ENCODE data around the gene TBC1D9B. TPM values are rescaled to one million over a fixed set of nuclear protein-coding genes. Genes with fewer than 3 reads are reported as not detected.
A peak's percentile ranks its signal among the peaks of the same experiment; 100 is the strongest.

The TBC1D9B gene
- total RNA-seq, 4 donors from 2014 or later: 115 to 210 (median 168) TPM

- Histone ChIP-seq H3K4me1 (peaks cover 0 to 51% (median 8%) of the 10 kb centered on the region in 4 donors), H3K27ac (no peak overlapping the region), H3K27me3 (no peaks in the 10 kb centered on the region), H3K36me3 (peaks cover 12 to 97% (median 50%) of the 10 kb centered on the region in 3 donors), H3K9me3 (no peaks in the 10 kb centered on the region), H3K4me3 (no peak overlapping the region)
- DNase-seq (ENCODE audit: low spot score in 2 of 2): no peak
- no peak for TF ChIP-seq CTCF (IDR thresholded peaks at IDR 0.05)
- no peak for TF ChIP-seq EP300 (IDR thresholded peaks at IDR 0.05)
- TF ChIP-seq POLR2A (IDR thresholded peaks at IDR 0.05): no peak
- WGBS, 2 donors: 92 to 93% methylated on average over 20 of the region's 20 CpGs
These were observed 75.5 kb downstream of the TBC1D9B start for GRCh38 chr5:179832039-179832745.

- DNase-seq (ENCODE audit: low spot score in 2 of 2): no peak
- WGBS, 2 donors: 98% methylated on average over 7 of the region's 7 CpGs
- H3K27ac ChIP-seq: no peak overlapping the region
- no peak for TF ChIP-seq POLR2A (IDR thresholded peaks at IDR 0.05)
- no peak for TF ChIP-seq CTCF (IDR thresholded peaks at IDR 0.05)
- H3K4me1 ChIP-seq: peaks cover 0 to 51% (median 2%) of the 10 kb centered on the region in 4 donors
- peaks cover 12 to 97% (median 42%) of the 10 kb centered on the region in 3 donors for H3K36me3 ChIP-seq
- H3K27me3 ChIP-seq: no peaks in the 10 kb centered on the region
- H3K4me3 ChIP-seq: no peak overlapping the region
- no peaks in the 10 kb centered on the region for H3K9me3 ChIP-seq
These were observed 76.8 kb downstream of the TBC1D9B start for GRCh38 chr5:179830818-179831468.

GRCh38 chr5:179829732-179830435 is 77.8 kb downstream of the TBC1D9B start:
- Histone ChIP-seq H3K27ac (peak overlapping the region in 1 of 4 donors; percentile 18), H3K4me1 (peaks cover 0 to 60% (median 4%) of the 10 kb centered on the region in 4 donors), H3K4me3 (no peak overlapping the region), H3K36me3 (peaks cover 17 to 97% (median 48%) of the 10 kb centered on the region in 3 donors), H3K9me3 (no peaks in the 10 kb centered on the region), H3K27me3 (no peaks in the 10 kb centered on the region)
- 82% methylated on average over 7 of the region's 7 CpGs for WGBS, 2 donors
- TF ChIP-seq CTCF (IDR thresholded peaks at IDR 0.05): no peak
- no peak for TF ChIP-seq POLR2A (IDR thresholded peaks at IDR 0.05)
- TF ChIP-seq EP300 (IDR thresholded peaks at IDR 0.05): no peak
- DNase-seq (ENCODE audit: low spot score in 2 of 2): no peak

GRCh38 chr5:179828756-179829421 is 78.8 kb downstream of the TBC1D9B start:
- Histone ChIP-seq H3K4me1 (peaks cover 0 to 68% (median 13%) of the 10 kb centered on the region in 4 donors), H3K27me3 (no peaks in the 10 kb centered on the region), H3K36me3 (peaks cover 19 to 100% (median 50%) of the 10 kb centered on the region in 3 donors), H3K9me3 (no peaks in the 10 kb centered on the region), H3K27ac (peak overlapping the region in 2 of 4 donors; percentile 4 to 18), H3K4me3 (no peak overlapping the region)
- no peak for TF ChIP-seq EP300 (IDR thresholded peaks at IDR 0.05)
- no peak for TF ChIP-seq POLR2A (IDR thresholded peaks at IDR 0.05)
- TF ChIP-seq CTCF (IDR thresholded peaks at IDR 0.05): no peak
- DNase-seq (ENCODE audit: low spot score in 2 of 2): no peak
- 90 to 91% methylated on average over 3 of the region's 3 CpGs for WGBS, 2 donors
